22Rv1 (cell line): ENCODE measurements around the gene THBD.

Experiments used
- H3K27ac ChIP-seq: fragments of 450-650 bp; 2 replicates; pipeline ENCODE4 v1.5.1; 2017
- CTCF ChIP-seq: fragments of 450-650 bp; IDR thresholded peaks from 2 replicates; pipeline ENCODE4 v1.5.1; 2017; ENCODE audit warnings: mild to moderate bottlenecking
- ZFX ChIP-seq: fragments of 450-650 bp; IDR thresholded peaks from 2 replicates; pipeline ENCODE4 v1.6.1; 2017; ENCODE audit warnings: antibody characterized with exemption, borderline replicate concordance

The THBD gene

GRCh38 chr20:23020230-23021018 lies 29.0 kb downstream of the THBD start:
- no peak for TF ChIP-seq ZFX
- TF ChIP-seq CTCF, result no peak
- no peak overlapping the region for H3K27ac ChIP-seq

DNA sequence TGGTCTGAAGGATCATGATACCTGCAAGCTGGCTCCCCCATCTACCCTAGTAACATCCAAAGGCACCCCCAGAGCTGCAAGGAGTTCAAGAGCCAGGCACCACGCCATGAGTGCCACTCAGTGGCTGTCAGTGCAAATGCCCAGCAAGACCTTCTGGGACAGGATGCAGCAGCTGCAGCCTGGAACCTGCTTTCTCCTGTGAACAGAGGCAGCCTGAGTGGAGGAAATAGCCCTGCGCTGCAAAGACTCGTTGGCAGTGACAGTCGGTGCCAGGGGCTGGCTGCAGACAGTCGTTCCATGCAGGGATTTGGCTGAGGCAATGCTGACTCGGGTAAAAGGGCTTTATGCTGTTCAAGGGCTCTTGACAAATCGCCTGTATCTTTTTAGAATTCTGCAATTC lies 30.1 kb downstream of the THBD start:
- H3K27ac ChIP-seq, result no peak overlapping the region
- TF ChIP-seq ZFX (no peak), CTCF (no peak)

GRCh38 chr20:23018941-23019340 lies 30.5 kb downstream of the THBD start:
- TF ChIP-seq ZFX, result no peak
- no peak for TF ChIP-seq CTCF
- no peak overlapping the region for H3K27ac ChIP-seq

DNA sequence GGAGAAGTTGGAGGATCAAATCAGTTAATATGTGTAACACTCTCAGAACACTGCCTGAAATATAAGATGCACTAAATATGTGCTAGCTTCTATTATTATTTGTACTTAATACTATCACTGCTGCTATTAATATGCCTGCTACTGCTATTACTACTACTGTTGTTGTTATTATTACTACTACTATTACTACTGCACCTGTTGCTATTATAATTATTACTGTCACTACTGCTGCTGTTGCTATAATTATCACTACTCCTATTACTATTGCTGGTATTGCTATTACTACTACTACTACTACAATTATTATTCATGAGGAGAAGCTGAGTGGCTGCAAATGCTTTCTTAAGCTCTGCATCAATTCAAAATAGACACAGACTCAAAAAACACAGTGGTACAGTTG lies 31.0 kb downstream of the THBD start:
- no peak overlapping the region for H3K27ac ChIP-seq
- TF ChIP-seq CTCF (no peak), ZFX (no peak)

DNA sequence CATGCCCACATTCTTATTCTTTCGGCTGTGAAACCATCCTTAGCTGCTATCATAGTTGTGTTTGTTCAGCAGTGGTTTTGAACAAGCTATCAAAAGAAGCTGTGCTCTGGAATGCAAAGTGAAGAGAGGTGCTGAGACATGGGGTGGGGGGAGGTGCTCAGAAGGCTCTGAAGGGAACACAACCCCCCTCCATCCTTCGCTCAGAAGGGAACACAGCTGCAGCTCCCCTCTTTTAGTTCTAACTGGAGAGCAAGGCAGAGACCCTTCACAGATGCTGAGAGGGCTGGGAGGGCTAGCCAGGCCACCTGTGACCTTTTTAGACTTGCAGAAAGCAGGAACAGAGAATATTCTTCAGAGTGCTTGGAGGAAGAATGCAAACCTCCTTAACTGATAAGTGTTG lies 32.0 kb downstream of the THBD start:
- H3K27ac ChIP-seq, result no peak overlapping the region
- no peak for TF ChIP-seq CTCF
- no peak for TF ChIP-seq ZFX

GRCh38 chr20:23013429-23013828 lies 36.0 kb downstream of the THBD start:
- no peak overlapping the region for H3K27ac ChIP-seq
- TF ChIP-seq CTCF, result no peak
- TF ChIP-seq ZFX, result no peak

- TF ChIP-seq CTCF, result no peak
- no peak for TF ChIP-seq ZFX
- no peak overlapping the region for H3K27ac ChIP-seq
Measured at GRCh38 chr20:23011008-23011721, 38.3 kb downstream of the THBD start.
